Gastrocnemius medialis (tissue), 4 donors: Measurements from ENCODE around the gene MEF2C. TPM values are rescaled to one million over a fixed set of nuclear protein-coding genes. Genes with fewer than 3 reads are reported as not detected.

ENCODE experiments used
- ATAC-seq, 2 donors: fragments of 150-250 bp; one replicate each; pipeline ENCODE4 v1.9.1; 2016
- DNase-seq, 2 donors: peaks; one replicate each; pipeline ENCODE4 v3.0.0-alpha.2; 2019
- H3K27ac ChIP-seq, 4 donors: fragments of 200-600 bp; sonication (generic); 1 replicate in 1 of 4; 2 replicates in 3 of 4; pipeline ENCODE4 v1.5.1; 2016 to 2018; ENCODE audit warnings: mild to moderate bottlenecking in 2 of 4, moderate library complexity in 1 of 4
- H3K27me3 ChIP-seq, 3 donors: fragments of 200-600 bp; sonication (generic) in 2 of 3; 1 replicate in 1 of 3; 2 replicates in 2 of 3; pipeline versions ENCODE4 v1.5.1 to v1.6.0; 2016 to 2019; ENCODE audit warnings: mild to moderate bottlenecking in 1 of 3, moderate library complexity in 1 of 3
- H3K36me3 ChIP-seq, 2 donors: fragments of 200-600 bp; sonication (generic) in 1 of 2; one replicate each; pipeline ENCODE4 v1.5.1; 2017 to 2018
- H3K4me1 ChIP-seq, 2 donors: fragments of 200-600 bp; sonication (generic) in 1 of 2; one replicate each; pipeline ENCODE4 v1.5.1; 2016 to 2017; ENCODE audit warnings: mild to moderate bottlenecking in 2 of 2
- H3K4me3 ChIP-seq, 4 donors: fragments of 200-600 bp; sonication (generic) in 3 of 4; 1 replicate in 1 of 4; 2 replicates in 3 of 4; pipeline ENCODE4 v1.5.1; 2016 to 2019; ENCODE audit warnings: mild to moderate bottlenecking in 2 of 4
- H3K9me3 ChIP-seq, 3 donors: fragments of 200-600 bp; sonication (generic) in 2 of 3; 1 replicate in 1 of 3; 2 replicates in 2 of 3; pipeline ENCODE4 v1.5.1; 2016 to 2019
- CTCF ChIP-seq, 5 experiments: fragments of 450-650 bp in 3 of 5; fragments of 200-600 bp in 2 of 5; sonication (generic) in 2 of 5; IDR thresholded peaks in 4 of 5; conservative IDR thresholded peaks in 1 of 5; 1 replicate in 4 of 5; 2 replicates in 1 of 5; pipeline ENCODE4 v1.5.1; 2016 to 2019; ENCODE audit warnings: antibody characterized with exemption in 5 of 5, mild to moderate bottlenecking in 3 of 5, moderate library complexity in 3 of 5
- POLR2A ChIP-seq, 2 donors: fragments of 450-650 bp; IDR thresholded peaks; one replicate each; pipeline ENCODE4 v1.6.1; 2017; ENCODE audit warnings: antibody characterized with exemption in 2 of 2, mild to moderate bottlenecking in 2 of 2, moderate library complexity in 2 of 2
- in situ Hi-C, 4 donors: fragments of 200-750 bp; cut with MboI; loops; one replicate each; pipeline versions ENCODE4 v1.15.0 to v1.8.0; 2017; ENCODE audit warnings: low sequenced_read_pairs in 4 of 4
- intact Hi-C: fragments of 100-400 bp; cut with DNase I; formaldehyde crosslinking; loops from one replicate; pipeline ENCODE4 v1.15.1; 2023; ENCODE audit warnings: low total_unique reads
- total RNA-seq, 4 donors: library from RNA; depleted of rRNA; stranded (reverse); fragments of >200 nt; gene quantifications; one replicate each; pipeline versions ENCODE4 v1.1.0 to v1.2.3, GENCODE V29; 2016

The MEF2C gene
- total RNA-seq, 4 donors from 2014 or later, result 63.8 to 192 (median 128) TPM

DNA sequence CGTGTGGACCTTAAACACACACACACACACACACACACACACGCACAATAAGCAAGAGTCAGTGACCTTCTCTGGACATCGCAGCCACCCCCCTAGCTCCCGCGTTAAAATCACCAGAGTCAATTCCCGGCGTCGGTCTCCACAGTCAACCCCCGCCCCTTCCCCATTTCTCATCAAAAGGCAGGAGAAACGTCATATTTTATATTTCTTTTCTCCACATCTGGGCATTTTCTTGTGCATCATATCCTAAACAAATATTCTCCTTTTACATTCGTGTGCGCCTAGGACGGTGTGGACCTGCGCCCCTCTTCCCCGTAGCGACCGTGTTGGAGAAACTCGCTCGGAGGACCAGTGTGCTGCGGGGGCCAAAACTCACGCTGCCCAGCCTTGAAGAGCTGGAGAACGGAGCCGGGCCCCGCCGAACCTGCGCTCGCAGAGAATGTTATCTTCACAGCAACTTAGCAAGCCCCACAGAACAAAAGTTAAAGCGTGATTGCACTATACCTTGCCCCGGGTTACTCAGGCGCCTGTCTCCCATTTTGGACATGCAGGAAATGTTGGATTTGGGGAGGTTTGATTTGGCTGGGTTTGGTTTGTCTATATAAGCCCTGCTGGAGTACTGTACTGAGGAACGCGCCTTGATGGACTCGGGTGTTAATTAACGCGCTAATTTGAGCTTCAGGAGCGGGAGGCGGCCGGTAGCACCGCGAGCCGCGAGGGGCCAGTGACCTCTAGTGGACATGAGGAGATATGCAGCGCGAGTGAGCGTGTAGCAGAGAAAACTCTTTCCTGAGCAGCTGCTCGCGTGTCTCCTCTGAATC is 192.4 kb downstream of the MEF2C start:
- TF ChIP-seq POLR2A (IDR thresholded peaks at IDR 0.05) (no peak), CTCF (IDR thresholded peaks at IDR 0.05 in 4 of 5, conservative IDR thresholded peaks at IDR 0.05 in 1 of 5) (peak; percentile 67 to 95 (median 87))
- H3K4me3 ChIP-seq, result peak overlapping the region; percentile 14 to 43 (median 32)
- H3K36me3 ChIP-seq, result no peaks in the 10 kb centered on the region
- H3K27ac ChIP-seq, result no peak overlapping the region
- intact Hi-C loops (loop anchor here (1.0 kb wide), 1 partner anchor 909 kb away; no protein-coding TSS in a partner anchor), in situ Hi-C loops (loop anchor here in 1 of 4 donors (25.0 kb wide), 1 partner anchor 1278 kb away; the partner anchor contains the start of gene CCNH)
- peaks cover 20% of the 10 kb centered on the region in 2 donors for H3K4me1 ChIP-seq
- DNase-seq (peak; percentile 38 to 52), ATAC-seq (peak; percentile 79 to 89)
- peaks cover 98 to 100% (median 100%) of the 10 kb centered on the region in 3 donors for H3K27me3 ChIP-seq
- H3K9me3 ChIP-seq, result no peaks in the 10 kb centered on the region

- no peak for DNase-seq
- H3K27me3 ChIP-seq, result peaks cover 100% of the 10 kb centered on the region in 3 donors
- H3K4me1 ChIP-seq, result peaks cover 20 to 24% of the 10 kb centered on the region in 2 donors
- H3K9me3 ChIP-seq, result no peaks in the 10 kb centered on the region
- no peak for TF ChIP-seq POLR2A (IDR thresholded peaks at IDR 0.05)
- ATAC-seq, result no peak
- H3K4me3 ChIP-seq, result peak overlapping the region in 1 of 4 donors; percentile 43
- in situ Hi-C loops (loop anchor here (10.0 to 25.0 kb wide), 5 partner anchors 545 to 1278 kb away; partner anchors contain the start of gene CCNH (in 1 of the 4)), intact Hi-C loops (no loop called here)
- H3K36me3 ChIP-seq, result no peaks in the 10 kb centered on the region
- H3K27ac ChIP-seq, result no peak overlapping the region
These were observed 193.1 kb downstream of the MEF2C start for GRCh38 chr5:88689668-88690408.

DNA sequence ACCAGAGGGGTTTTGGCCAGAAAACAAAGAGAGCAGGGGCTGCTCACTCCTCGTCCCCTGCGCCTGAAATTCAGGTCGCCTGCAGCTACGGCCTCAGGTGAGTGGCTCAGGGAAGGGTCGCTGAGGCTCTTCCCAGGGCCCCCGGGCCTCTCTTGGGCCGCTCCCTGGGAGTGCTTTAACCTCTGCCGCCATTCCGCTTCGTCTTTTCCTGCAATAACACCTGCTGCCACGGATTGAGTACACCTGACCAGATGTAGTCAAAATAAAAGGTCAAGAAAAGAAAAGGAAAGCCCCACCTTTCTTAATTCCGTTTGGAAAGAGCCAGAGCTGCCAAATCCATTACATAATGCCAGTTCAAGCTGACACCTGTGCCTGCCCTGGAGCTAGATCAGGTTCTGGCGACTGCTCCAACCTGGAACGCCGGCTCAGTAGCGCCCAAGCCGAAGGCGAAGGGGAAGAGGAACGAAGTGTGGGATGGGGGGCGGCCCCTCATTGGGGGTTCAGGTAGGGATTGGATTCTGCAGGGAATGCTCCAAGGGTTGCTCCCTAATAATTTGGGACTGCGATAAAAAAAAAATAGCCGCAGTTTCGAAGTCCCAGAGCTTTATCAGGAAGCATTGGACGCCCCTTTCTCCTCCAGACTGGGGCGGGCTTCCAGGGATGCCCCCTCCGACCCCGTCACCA is 193.9 kb downstream of the MEF2C start:
- Histone ChIP-seq H3K4me3 (peak overlapping the region in 1 of 4 donors; percentile 43), H3K9me3 (no peaks in the 10 kb centered on the region), H3K27me3 (peaks cover 100% of the 10 kb centered on the region in 3 donors), H3K27ac (no peak overlapping the region), H3K36me3 (no peaks in the 10 kb centered on the region), H3K4me1 (peaks cover 23 to 27% of the 10 kb centered on the region in 2 donors)
- TF ChIP-seq CTCF (IDR thresholded peaks at IDR 0.05 in 4 of 5, conservative IDR thresholded peaks at IDR 0.05 in 1 of 5) (no peak), POLR2A (IDR thresholded peaks at IDR 0.05) (no peak)
- in situ Hi-C loops, result loop anchor here (10.0 to 25.0 kb wide), 5 partner anchors 544 to 1277 kb away; partner anchors contain the start of gene CCNH (in 1 of the 4)
- ATAC-seq, result no peak
- intact Hi-C loops, result no loop called here
- no peak for DNase-seq

DNA sequence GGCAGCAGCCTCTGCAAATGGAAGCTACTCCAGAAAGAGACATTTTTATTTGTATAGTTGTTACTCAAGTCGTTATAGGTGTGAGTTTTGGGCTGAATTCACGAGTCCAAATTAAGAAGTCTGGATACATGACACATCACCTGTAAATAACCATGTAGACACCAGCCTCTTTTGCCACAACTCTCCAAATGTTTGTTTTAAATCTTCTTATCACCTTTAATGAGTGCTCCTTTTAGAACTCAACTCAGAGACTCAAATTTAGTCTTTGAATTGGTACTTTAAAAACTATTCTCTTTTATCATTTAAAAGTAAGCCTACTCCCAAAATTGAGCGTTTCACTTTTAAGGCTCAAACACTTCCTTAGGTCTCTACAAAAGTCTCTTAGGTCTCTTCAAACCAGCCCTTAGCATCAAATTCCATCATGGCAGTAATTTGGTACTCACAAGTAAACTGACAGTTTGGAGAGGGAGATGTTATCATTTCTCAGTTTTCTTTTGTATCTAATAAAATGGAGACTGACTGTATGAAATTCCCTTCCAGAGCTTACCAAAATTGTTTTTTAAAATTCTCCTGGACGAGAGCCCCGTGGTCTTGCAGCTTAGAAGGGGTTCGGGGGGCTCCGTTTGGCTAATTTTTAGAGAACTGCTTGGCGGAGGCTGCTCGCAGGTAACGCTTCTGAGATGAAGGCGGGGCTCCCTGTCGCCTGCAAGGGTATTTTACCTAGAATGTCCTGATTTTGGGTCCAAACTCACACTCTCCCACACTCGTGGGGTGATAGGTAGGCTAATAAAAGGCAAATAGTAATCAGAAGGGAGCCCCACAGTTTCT is 194.6 kb downstream of the MEF2C start:
- Histone ChIP-seq H3K36me3 (no peaks in the 10 kb centered on the region), H3K27me3 (peaks cover 100% of the 10 kb centered on the region in 3 donors), H3K4me3 (no peak overlapping the region), H3K27ac (no peak overlapping the region), H3K9me3 (no peaks in the 10 kb centered on the region), H3K4me1 (peaks cover 23 to 31% of the 10 kb centered on the region in 2 donors)
- DNase-seq, result no peak
- no peak for ATAC-seq
- intact Hi-C loops, result no loop called here
- in situ Hi-C loops, result loop anchor here (10.0 to 25.0 kb wide), 5 partner anchors 544 to 1276 kb away; partner anchors contain the start of gene CCNH (in 1 of the 4)
- TF ChIP-seq POLR2A (IDR thresholded peaks at IDR 0.05), result no peak
- TF ChIP-seq CTCF (IDR thresholded peaks at IDR 0.05 in 4 of 5, conservative IDR thresholded peaks at IDR 0.05 in 1 of 5), result no peak
